Right ventricle myocardium superior (tissue), 1 donor: ENCODE measurements around the gene STK35. TPM values are rescaled to one million over a fixed set of nuclear protein-coding genes. Genes with fewer than 3 reads are reported as not detected.
A peak's percentile ranks its signal among the peaks of the same experiment; 100 is the strongest.

Source experiments
- ATAC-seq: fragments of 200-7000 bp; cut with Tn5 transposase; one replicate; pipeline ENCODE4 v1.9.1; 2020; ENCODE audit warnings: mild to moderate bottlenecking; ENCODE audit not compliant: poor library complexity
- DNase-seq: peaks from one replicate; pipeline ENCODE4 v3.0.0-alpha.2; 2020
- intact Hi-C: fragments of 100-400 bp; cut with DNase I; formaldehyde crosslinking; loops from one replicate; pipeline ENCODE4 v1.11.2; 2022
- total RNA-seq: library from RNA; stranded (reverse); fragmentation: NEBNext Ultra II Directional; extraction: Animal tissue kit (Norgen Biotek cat#: 25700); gene quantifications from one replicate; pipeline ENCODE4 v1.2.1, GENCODE V29; 2021
- donor health status: DM: no; HTN: yes; CAD: no; lungs with severe emphysema.

STK35 gene
- total RNA-seq, 1 donor from 2014 or later = 11.7 TPM

DNA sequence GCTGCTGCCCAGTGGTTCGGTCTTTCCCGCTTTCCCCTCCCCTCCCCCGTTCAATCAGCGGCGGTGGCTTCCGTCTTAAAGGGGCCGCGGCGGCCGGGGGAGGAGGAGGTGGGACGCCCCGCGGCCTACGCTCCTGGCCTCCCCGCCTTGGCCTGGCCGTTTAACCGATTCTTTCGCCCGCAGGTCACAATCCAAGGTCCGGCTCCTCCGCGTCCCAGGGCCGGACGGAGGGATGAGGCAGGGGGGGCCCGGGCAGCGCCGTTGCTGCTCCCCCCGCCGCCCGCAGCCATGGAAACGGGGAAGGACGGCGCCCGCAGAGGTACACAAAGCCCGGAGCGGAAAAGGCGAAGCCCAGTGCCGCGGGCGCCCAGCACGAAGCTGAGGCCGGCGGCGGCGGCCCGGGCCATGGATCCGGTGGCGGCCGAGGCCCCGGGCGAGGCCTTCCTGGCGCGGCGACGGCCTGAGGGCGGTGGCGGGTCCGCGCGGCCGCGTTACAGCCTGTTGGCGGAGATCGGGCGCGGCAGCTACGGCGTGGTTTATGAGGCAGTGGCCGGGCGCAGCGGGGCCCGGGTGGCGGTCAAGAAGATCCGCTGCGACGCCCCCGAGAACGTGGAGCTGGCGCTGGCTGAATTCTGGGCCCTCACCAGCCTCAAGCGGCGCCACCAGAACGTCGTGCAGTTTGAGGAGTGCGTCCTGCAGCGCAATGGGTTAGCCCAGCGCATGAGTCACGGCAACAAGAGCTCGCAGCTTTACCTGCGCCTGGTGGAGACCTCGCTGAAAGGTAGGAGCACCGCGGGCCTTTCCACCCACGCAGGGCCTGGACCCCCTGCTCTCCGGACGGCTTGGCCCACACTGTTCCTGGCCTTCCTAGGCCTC lies 1.2 kb downstream of the STK35 start:
- ATAC-seq = peak; percentile 86
- peak; percentile 92 for DNase-seq
- intact Hi-C loops = loop anchor here (5.0 kb wide), 1 partner anchor 39 kb away; no protein-coding TSS in a partner anchor

GRCh38 chr20:2103461-2104153 lies 2.0 kb downstream of the STK35 start:
- ATAC-seq (no peak), DNase-seq (no peak)
- intact Hi-C loops = loop anchor here (5.0 kb wide), 1 partner anchor 39 kb away; no protein-coding TSS in a partner anchor

DNA sequence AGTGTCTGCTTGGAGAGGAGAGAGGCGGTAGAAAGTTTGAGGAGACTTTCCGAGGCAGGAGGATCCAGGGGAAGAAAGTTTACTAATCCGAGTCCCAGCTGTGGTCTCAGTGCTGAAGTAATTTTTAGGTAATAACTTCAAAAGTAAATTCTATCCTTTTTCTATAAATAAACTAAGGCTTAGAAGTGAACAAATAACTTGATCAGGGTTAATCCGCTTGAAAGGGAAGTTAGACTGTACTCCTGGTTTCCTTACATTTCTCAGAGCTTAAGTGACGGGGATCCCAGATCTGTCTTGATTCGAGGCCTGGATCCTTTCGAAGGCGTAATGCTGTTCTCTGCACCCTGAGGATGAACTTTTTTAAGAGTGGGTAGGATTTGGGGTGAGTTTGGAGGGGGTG lies 2.6 kb downstream of the STK35 start:
- DNase-seq (no peak), ATAC-seq (no peak)
- intact Hi-C loops = loop anchor here (5.0 kb wide), 1 partner anchor 38 kb away; no protein-coding TSS in a partner anchor

DNA sequence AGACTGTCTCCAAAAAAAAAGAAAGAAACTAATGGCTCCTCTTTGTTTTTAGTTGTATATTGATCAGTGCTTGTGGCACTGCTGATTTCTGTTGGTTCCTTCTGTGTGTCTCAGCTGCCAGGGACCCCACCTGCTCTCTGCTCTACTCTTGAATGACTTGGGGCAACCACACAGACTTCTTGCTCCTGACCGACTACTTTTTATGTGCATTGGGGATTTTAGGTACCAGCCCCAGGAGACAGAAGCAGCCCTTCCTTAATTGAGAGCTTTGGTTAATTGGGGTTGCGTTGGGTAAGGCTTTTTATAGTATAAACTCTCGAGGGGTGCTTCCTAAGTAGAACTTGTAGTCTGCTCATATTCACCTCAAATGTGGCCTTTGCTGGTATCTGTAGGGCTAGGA lies 6.9 kb downstream of the STK35 start:
- no peak for ATAC-seq
- no peak for DNase-seq
- intact Hi-C loops = no loop called here

- DNase-seq (no peak), ATAC-seq (peak; percentile 34)
- intact Hi-C loops = no loop called here
Observed at GRCh38 chr20:2108987-2109386, 7.4 kb downstream of the STK35 start.

GRCh38 chr20:2109425-2110210 lies 8.0 kb downstream of the STK35 start:
- DNase-seq (peak; percentile 83), ATAC-seq (peak; percentile 79)
- intact Hi-C loops = no loop called here

DNA sequence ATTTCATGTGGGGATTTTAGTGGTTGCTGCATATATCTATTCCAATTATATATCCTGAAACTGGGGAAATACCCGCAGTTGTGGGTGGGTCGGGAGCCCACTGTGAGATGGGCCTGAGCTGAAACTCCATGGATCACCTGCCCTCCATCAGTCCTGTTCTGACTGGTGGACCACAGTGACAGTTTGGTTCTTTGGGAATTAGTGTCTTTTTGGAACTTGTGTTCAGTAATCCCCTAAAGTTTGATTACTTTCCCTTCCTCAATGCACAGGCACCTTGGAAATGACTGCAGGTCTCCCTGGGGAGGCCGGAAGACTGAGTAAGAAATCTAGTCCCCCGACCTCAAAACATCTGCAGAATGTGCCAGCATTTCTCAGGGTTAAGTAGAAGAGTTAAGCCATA lies 11.3 kb downstream of the STK35 start:
- ATAC-seq = no peak
- DNase-seq = no peak
- intact Hi-C loops = no loop called here

GRCh38 chr20:2114127-2114959 lies 12.7 kb downstream of the STK35 start:
- no peak for DNase-seq
- no peak for ATAC-seq
- intact Hi-C loops = no loop called here

- intact Hi-C loops = no loop called here
- ATAC-seq = peak; percentile 86
- DNase-seq = no peak
Observed at GRCh38 chr20:2114990-2115681, 13.5 kb downstream of the STK35 start.

- intact Hi-C loops = no loop called here
- no peak for ATAC-seq
- DNase-seq = no peak
Observed at GRCh38 chr20:2116170-2116940, 14.7 kb downstream of the STK35 start.

GRCh38 chr20:2118783-2119182 lies 17.2 kb downstream of the STK35 start:
- DNase-seq = no peak
- ATAC-seq = no peak
- intact Hi-C loops = no loop called here

- DNase-seq = no peak
- intact Hi-C loops = no loop called here
- peak; percentile 58 for ATAC-seq
Observed at GRCh38 chr20:2122936-2123335, 21.3 kb downstream of the STK35 start.

- intact Hi-C loops = no loop called here
- DNase-seq = no peak
- ATAC-seq = no peak
Observed at GRCh38 chr20:2123720-2124119, 22.1 kb downstream of the STK35 start.

DNA sequence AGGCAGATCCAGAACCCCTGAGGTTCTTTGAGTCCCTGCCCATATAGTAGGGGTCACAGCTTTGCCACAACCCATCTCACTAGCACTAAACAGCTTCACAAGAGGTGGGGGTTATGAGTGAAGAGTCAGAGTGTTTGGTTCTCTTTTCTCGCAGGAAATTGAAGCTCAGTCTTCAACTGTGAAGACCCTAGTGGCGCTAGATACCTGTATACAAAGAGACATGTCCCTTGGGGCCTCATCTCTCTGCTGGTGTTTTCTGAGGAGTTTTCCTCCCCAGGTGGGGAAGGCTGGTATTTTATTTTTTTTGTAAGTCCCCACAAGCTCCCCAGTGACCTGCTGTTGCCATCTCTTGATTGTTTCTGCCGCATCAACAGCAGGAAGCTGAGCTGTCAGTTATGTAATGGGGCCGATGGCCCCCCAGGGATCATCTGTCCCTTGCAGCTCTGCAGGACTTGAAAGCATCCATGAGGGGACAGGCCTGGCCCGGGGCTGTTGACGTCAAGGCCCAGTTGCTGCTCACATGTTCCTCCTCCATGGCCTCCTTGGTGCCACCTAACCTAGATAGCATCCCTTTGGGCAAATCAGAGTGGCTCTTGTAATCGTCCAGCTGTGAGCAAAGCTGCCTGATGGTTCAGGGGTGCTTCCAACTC lies 23.1 kb downstream of the STK35 start:
- no peak for ATAC-seq
- intact Hi-C loops = no loop called here

GRCh38 chr20:2125474-2126112 lies 24.0 kb downstream of the STK35 start:
- no peak for DNase-seq
- intact Hi-C loops = no loop called here

More for the DNA sequence above, 23.1 kb downstream of the STK35 start:
- DNase-seq = no peak

GRCh38 chr20:2127238-2127637 lies 25.6 kb downstream of the STK35 start:
- intact Hi-C loops = no loop called here
- ATAC-seq (no peak), DNase-seq (no peak)

More at GRCh38 chr20:2125474-2126112, 24.0 kb downstream of the STK35 start:
- peak; percentile 71 for ATAC-seq
